Myocyte (in vitro differentiated cells): ENCODE data around the gene SHROOM1. TPM values are rescaled to one million over a fixed set of nuclear protein-coding genes. Genes with fewer than 3 reads are reported as not detected.
A peak's percentile ranks its signal among the peaks of the same experiment; 100 is the strongest.
"Not testable (repeated sequence)": the region's sequence is repeated elsewhere in the genome, so short reads cannot be mapped to it uniquely, and the experiment has no call there.

Source experiments
- DNase-seq: peaks from one replicate; pipeline ENCODE4 v3.0.0-alpha.2; 2012; ENCODE audit warnings: low read depth
- polyA plus RNA-seq: library from polyadenylated mRNA; unstranded; fragments of >200 nt; gene quantifications from one replicate; pipeline ENCODE4 v1.2.1, GENCODE V29; 2012; ENCODE audit warnings: missing spikeins
- total RNA-seq: library from RNA; depleted of rRNA; stranded (reverse); fragments of >200 nt; gene quantifications from 2 replicates; pipeline ENCODE4 v1.2.3, GENCODE V29; 2014

The SHROOM1 gene, protein sequence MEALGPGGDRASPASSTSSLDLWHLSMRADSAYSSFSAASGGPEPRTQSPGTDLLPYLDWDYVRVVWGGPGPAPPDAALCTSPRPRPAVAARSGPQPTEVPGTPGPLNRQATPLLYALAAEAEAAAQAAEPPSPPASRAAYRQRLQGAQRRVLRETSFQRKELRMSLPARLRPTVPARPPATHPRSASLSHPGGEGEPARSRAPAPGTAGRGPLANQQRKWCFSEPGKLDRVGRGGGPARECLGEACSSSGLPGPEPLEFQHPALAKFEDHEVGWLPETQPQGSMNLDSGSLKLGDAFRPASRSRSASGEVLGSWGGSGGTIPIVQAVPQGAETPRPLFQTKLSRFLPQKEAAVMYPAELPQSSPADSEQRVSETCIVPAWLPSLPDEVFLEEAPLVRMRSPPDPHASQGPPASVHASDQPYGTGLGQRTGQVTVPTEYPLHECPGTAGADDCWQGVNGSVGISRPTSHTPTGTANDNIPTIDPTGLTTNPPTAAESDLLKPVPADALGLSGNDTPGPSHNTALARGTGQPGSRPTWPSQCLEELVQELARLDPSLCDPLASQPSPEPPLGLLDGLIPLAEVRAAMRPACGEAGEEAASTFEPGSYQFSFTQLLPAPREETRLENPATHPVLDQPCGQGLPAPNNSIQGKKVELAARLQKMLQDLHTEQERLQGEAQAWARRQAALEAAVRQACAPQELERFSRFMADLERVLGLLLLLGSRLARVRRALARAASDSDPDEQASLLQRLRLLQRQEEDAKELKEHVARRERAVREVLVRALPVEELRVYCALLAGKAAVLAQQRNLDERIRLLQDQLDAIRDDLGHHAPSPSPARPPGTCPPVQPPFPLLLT
- 7.7 and 10.0 TPM in 2 replicates for total RNA-seq
- polyA plus RNA-seq: 5.7 TPM

DNA sequence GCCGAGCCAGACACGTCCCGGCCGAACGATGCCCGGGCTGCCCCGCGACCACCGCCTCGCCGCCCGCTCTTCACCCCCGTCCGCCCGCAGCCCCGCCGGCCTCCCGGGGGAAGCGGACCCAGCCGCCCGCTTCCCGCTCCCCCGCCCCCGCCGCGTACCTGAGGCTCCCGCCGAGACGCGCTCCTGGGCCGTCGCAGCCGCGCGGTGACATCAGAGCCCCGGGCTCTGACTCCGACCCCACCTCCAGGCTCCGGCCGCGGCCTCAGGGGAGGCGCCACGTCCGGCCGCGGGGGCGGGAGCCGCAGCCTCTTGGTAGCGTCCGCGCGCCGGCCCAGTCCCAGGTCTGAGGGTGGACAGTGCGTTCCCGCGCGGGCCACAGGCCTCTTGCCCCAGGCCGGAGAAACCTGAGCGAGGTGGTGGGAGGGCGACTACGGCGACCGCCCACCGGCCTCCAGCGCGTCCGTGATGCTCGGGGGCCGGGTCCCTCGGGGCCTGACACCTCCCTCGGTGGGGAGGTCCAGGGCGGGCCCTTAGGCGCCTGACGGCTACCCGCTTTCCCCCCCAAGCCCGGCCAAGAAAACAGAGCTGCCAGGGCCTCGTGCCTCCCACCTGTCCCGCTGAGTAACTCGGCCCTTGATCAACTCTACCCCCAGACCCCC, at the start of gene SHROOM1:
Gene SHROOM1 (minus strand): TSS at position 212 of the 659 bp plus-strand sequence. CDS start 4,507 bp downstream, outside the sequence.
- DNase-seq: peak; percentile 43

DNA sequence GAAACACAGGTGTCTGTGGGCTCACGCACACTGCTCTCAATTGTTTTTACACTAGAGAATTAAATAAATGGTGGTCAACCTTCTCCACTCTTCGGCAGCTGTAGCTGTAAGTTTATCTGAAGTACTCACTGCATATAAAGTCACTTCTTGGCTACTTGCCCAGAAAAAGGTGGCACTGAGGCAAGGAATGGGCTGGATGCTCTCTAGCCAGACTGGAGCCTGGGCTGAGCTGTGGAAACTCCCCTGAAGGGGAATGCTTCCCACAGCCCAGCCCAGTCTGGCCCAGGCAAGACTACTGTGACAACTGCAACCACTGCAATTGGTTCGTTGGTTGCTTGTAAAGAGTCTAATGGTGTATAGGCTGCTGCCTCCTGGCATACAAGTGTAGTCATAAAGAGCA, 47.5 kb upstream of the SHROOM1 start:
- DNase-seq: peak; percentile 92

DNA sequence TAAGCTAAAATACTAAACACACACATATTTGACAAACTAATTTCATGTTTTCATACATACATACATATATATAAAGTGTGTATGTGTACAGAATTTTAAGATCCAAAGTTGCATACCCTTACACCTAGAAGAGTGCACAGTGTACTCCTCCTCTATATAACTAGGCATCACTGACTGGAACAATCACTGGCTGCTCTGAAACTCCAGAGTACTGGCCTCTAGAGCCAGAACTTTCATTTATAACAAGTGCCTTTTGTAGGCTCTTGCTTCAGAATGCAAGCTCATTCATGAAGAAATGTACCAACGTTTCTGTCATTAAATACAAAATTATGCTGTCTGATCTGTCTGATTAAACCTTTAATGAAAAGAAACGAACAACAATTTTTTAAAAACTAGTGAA, 47.0 kb upstream of the SHROOM1 start:
- no peak for DNase-seq

DNA sequence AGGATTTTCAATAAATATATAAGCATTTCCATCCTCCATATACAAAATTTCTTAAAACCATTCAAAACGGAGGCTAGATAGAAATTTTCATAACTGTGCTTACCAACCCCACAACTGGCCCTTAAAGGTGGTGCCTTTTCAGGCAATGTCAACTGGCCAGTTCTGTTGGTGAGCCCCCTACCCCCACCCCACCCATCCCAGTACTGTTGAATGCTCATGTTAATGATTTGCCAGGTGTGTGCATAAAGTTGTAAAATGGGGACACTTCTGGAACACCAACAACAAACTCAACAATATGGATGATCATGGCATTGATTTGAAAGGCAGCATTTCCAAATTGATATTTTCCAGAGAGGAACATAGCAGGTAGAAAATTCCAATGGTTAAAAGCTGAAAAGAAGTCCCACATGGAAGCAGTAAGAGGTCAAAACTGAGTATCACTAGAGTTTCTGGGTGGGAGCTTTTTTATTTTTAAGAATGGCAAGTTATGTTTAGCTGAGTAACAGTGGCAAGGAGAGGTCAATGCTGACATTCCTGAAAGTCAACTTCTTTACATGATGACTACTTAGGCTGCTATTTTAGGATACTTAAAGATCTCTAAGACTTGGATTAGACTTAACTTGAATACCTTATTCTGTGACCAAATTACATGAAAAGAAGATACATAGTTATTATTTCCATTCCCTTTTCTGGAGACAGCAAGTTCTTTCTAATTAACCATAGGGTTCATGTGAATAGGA, 45.7 kb upstream of the SHROOM1 start:
- no peak for DNase-seq

DNA sequence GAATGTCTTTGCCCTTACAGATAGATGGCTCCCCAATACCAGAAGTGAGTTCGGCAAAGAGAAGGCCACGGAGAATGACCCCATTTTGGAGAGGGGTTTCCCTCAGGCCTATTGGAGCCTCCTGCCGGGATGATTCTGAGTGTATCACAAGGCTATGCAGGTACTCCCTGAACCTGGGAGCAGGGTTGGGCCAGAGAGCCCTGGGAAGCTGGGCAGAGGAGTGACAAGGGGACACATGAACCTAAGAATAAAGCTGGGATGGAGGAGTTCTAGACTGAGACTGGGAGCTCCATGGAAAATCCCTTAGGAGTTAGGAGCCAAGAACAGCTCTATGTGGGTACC, 43.5 kb upstream of the SHROOM1 start:
- no peak for DNase-seq

DNA sequence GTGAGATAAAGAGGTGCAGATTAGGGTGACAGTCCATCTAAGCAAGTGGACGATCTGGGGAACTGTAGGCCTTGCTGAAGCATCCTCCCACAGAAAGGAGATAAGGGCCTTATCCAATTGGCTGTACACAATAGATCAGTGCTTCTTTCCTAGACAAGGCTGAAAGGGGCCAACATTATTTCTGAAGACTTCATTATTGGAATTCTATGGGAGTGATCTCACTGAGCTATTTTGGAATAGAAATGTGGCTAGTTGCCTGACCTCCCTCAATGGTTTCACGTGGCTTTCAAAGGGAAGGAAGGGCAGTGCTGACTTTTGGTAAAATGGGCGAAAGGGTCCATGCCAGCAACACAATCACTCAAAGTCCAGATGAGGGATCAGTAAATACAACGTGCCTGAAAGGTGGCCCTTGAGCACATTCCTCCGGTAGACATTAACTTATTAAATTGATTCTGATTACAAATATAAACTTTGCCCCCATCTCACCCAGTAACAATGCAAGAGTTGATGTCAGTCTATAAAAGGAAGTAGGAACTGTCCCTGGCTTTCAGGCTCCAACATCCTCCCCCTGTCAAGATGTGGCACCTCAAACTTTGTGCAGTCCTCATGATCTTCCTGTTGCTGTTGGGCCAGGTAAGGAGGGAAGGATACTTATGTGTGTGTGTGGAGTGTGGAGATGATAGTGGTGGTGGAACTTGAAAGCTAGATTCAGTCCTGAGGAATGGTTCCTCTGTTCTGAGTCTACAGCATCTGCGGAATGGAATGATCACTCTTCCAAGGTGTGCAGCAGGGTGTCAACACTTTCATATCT, 42.9 kb upstream of the SHROOM1 start, which contains the start of gene LEAP2:
Gene LEAP2 (plus strand): TSS at position 550 of the 811 bp plus-strand sequence. CDS start 27 bp downstream, at position 577.
- DNase-seq: peak; percentile 63

DNA sequence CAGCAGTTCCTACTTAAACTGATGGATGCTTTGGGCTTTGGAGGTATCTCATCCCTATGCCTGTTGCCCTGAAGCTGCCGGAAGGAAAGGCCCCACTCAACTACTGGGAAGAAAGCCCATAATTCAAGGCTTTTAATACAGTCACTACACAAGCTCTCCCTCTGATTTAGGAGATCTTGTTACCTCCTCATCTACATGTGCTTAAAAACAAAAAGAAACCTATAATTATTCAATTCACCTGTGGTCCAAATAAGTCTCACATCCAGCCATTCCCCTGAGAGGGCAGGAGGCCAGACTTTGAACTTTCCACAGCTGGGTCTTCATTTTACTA, 42.3 kb upstream of the SHROOM1 start:
- no peak for DNase-seq

DNA sequence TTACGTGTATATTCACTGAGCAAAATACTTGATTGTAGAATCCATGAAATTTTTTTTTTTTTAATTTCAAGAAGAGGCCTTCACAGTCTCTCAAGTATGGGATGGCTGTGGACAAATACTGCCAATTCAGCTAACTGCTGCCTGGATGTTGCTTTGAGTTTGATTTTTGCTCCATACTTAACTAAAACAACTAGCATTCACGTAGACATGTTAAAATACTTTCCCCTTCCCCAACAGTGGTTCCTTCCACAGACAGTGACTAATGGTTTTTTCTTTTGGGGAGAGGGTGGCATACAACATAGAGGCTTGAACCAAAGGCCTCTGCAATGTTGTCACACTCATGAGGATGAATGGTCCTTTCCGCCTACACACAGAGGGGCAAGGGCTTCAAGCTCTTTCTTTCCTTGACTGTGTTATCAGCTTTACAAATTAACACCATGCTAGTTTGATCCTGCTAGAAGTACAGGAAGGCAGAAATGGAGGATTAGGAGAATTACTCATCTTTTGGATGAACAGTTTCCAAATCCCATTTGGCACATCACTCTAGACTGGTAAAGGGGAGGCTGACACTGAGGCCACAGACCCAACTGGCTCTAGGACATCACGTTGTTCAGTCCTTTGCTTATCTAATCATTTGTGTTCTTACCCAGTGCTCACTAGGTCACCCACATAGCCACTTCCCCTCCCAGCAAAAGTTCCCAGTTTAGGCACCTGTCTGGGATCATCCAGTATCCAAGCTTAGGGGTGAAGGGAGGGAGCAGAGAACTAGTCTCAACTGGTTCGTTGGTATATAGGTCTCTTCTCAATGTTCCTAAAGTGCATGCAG, 41.2 kb upstream of the SHROOM1 start:
- no peak for DNase-seq

DNA sequence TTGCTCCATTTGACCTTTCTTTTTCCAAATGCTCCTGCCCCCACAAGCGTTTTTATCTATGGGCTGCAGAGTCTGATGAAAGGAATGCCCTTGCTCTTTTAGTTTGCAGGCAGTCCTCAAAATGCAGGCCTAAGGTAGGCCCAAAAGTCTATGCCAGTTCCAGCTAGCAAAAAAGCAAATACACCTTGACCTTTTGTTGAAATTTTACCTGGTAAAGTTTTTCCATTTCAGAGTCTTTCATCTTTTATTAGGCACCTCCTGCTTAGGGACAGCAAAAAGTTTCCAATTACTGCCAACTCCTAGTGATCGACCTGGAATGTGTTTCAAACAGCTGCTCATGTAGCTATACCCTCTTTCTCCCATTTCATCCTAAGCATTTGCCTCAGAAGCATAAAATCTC, 40.4 kb upstream of the SHROOM1 start:
- no peak for DNase-seq

DNA sequence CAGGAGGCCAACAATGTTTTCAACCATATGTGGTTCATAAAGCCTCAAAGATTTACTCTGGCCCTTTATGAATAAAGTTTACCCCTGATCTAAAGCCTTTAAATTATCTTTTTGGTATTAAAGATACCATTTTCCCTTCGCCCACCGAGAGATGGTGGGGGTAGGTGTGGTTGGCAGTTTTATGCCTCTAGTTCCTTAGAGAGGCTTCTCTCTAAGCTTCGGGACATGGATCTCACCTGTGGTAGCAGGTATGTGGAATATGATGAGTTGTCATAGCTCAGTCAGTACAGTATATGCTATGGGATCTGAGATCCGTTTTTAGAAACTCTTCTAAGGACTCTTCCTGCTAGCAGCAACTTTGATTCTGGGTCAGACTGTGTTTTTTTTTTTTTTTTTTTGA, 38.3 kb upstream of the SHROOM1 start:
- no peak for DNase-seq

DNA sequence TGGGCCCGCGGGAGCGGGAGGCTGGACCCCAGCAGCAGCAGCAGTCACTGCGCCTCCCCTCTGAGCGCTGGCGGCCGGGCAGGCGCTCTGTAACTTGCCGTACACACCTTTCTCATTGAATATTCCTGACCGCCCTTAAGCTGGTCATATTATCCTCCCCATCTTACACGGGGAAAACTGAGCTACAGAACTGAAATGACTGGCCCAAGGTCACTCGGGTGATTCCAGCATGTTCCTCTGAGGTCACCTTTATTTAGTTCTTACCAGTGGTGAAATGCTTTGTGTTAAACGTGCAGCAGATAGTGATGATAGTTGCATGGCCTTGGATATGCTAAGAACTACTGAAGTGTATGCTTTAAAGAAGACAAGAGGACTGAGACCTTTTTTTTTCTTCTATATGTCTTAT, 36.6 kb upstream of the SHROOM1 start:
- no peak for DNase-seq

DNA sequence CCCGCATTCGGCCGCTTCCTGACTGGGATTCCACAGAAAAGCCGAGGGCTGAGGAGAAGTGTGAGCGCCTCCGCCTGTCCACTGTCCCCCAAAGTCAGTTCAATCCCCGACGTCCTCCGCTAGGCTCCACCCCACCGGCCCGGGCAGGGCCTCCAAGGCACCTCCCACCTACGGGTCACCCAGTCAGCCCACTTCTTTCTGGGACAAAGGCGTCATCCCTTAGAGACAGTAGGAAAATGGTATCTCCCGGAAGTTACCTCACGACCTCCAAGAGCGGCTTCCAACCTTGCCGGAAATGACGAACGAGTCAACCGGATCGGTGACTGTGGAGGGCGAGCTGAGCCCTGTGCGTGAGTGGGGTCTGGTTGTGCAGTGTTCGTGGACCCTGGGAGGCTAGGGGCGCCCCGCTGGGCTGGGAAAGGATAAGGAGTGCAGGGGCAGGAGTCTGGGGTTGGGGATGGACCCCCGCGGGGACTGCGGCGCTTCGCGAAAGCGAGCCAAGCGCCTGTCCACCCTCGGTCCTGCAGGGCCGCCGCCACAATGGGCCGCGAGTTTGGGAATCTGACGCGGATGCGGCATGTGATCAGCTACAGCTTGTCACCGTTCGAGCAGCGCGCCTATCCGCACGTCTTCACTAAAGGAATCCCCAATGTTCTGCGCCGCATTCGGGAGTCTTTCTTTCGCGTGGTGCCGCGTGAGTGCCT, 36.0 kb upstream of the SHROOM1 start, which contains the start of the genes GDF9 and UQCRQ:
Gene GDF9 (minus strand): TSS at position 128 of the 704 bp plus-strand sequence. CDS start 1,936 bp downstream, outside the sequence.
Gene UQCRQ (plus strand): TSS at position 301 of the 704 bp plus-strand sequence. CDS start 240 bp downstream, at position 541.
- peak; percentile 100 for DNase-seq

DNA sequence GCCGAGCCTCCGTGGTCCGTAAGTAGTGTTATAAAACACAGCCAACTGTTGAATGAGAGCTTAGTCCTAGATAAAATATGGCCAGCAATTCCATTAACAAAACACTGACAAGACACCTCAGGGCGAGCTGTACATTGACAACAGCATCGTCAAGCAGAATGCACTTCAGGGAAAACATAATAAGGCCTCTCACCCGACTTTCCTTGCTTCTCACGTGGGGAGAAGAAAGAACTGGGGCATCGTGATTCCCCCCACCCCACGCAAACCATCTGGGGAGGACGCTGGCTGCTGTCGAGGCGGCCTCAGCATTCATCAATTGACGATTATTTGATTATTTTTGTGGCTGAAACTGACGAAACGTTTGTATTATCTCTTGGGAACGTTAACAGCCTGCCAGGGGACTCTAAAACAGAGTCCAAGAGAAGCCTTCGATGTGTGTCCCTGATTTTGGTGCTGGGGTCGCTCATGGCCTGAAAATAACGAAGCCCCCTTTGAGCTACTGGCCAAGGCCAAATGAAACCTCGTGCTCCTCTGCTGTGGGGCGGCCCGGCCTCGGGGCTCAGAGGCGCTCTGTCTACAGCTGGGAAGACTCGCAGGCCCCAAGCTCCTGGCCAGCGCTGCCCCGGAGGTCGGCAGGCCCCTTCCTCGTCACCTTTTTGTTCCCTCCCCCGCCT, 35.4 kb upstream of the SHROOM1 start:
- DNase-seq: no peak

DNA sequence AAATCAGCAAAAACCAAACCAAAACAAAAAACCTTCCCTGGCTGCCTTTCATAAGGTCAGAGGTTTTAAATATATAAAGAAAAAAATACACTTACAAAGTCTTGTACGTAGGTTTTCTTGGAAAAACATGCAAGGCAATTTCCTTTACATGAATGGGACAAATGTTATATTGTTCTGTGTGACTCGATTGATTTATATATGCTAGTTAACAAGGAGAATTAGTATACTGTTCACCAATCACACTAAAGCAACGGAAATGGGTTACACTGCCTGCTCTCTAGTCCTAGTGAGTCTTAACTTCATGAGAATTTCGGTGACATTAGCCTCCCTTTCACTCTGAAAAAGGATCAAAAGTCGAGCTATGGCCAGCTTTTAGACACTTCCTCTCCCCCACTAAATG, 30.3 kb upstream of the SHROOM1 start:
- DNase-seq: no peak

DNA sequence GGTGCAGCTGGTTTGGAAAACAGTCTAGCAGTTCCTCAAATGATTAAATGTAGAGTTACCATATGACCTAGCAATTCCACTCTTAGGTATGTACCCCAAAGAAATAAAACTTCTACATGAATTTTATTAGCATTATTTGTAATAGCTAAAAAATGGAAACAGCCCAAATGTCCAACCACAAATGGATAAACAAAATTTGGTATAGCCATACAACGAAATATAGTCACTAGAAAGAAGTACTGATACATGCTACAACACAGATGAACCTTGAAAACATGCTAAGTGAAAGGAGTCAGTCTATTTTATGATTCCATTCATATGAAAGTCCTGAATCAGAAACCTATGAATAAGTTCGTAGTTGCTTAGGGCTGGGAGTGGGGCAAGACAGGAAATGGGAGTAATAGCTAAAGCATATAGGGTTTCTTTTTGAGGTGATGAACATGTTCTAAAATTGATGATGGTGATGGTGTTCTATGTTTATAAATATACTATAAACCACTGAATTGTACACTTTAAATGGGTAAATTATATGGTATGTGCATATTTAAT, 29.5 kb upstream of the SHROOM1 start:
- DNase-seq: no peak

DNA sequence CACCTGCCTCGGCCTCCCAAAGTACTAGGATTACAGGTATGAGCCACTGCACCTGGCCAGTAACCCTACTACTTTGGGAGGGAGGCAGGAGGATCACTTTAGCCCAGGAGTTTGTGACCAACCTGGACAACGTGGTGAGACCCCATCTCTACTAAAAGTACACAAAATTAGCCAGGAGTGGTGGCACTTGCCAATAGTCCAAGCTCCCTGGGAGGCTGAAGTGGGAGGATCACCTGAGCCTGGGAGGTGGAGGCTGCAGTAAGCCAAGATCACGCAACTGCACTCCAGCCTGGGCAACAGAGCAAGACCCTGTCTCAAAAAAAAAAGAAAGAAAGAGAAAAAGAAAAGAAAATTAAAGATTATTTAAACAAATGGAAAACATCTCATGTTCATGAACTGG, 25.6 kb upstream of the SHROOM1 start:
- no peak for DNase-seq

DNA sequence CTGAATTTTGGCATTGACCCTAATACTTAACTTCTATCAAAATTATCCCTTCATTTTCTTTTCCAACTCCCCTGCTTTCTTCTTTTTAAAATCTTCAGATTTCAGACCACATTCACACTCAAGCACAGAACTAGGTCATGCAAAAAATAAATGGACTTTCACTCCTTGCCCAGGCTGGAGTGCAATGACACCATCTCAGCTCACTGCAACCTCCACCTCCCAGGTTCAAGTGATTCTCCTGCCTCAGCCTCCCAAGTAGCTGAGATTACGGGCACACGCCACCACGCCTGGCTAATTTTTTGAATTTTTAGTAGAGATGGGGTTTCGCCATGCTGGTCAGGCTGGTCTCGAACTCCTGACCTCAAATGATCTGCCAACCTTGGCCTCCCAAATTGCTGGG, 24.5 kb upstream of the SHROOM1 start:
- not testable (repeated sequence) for DNase-seq

DNA sequence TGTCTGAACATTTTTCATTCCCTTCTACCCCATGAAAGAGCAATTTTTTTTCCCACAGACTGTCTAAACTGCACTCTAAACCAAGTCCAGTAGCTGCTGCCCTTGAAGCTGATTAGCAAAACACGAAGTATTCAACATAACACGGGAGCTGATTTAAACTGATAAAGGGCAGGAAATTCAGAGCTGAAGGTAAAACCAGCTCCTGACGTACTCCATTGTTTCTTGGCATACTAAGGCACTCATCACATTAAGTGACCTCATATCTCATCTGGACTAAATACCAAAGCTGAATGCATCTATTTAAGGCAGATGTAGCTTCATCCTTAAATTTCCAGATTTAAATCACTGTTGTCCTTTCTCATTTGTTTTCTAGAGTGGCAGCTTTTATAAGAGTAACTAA, 23.9 kb upstream of the SHROOM1 start:
- no peak for DNase-seq
